HCT116 (cell line): Measurements from ENCODE around the gene DTNBP1.

Source experiments
- CTCF ChIP-seq, 3 experiments: fragments of 200-600 bp in 1 of 3; sonication (generic) in 1 of 3; IDR thresholded peaks in 2 of 3; conservative IDR thresholded peaks in 1 of 3; 2 replicates each; pipeline ENCODE4 v1.5.1; 2012 to 2017; ENCODE audit warnings: low read depth in 2 of 3, low read length in 2 of 3, antibody characterized with exemption in 1 of 3, borderline replicate concordance in 1 of 3, control low read depth in 1 of 3, mild to moderate bottlenecking in 1 of 3, mixed read lengths in 1 of 3, mixed run types in 1 of 3, moderate library complexity in 1 of 3; ENCODE audit not compliant: insufficient read depth in 1 of 3
- EZH2 ChIP-seq: fragments of 200-600 bp; sonication (generic); IDR thresholded peaks from 2 replicates; pipeline ENCODE4 v1.6.1; 2017; ENCODE audit warnings: antibody characterized with exemption, mixed run types
- JUND ChIP-seq: IDR thresholded peaks from 2 replicates; pipeline ENCODE4 v1.6.1; 2012
- POLR2A ChIP-seq: IDR thresholded peaks from 2 replicates; pipeline ENCODE4 v1.7.0; 2011; ENCODE audit warnings: borderline replicate concordance; ENCODE audit not compliant: insufficient read depth, insufficient read length; ENCODE audit errors: extremely low read depth
- POLR2AphosphoS5 ChIP-seq: IDR thresholded peaks from 2 replicates; pipeline ENCODE4 v1.6.1; 2011; ENCODE audit warnings: mild to moderate bottlenecking, low read depth, low read length, moderate library complexity
- SIN3A ChIP-seq: IDR thresholded peaks from 2 replicates; pipeline ENCODE4 v1.6.1; 2012; ENCODE audit warnings: low read depth
- SP1 ChIP-seq: IDR thresholded peaks from 2 replicates; pipeline ENCODE4 v1.6.1; 2012; ENCODE audit warnings: low read depth
- TCF7L2 ChIP-seq: IDR thresholded peaks from 2 replicates; pipeline ENCODE4 v1.7.0; 2011; ENCODE audit warnings: borderline replicate concordance, inconsistent platforms; ENCODE audit not compliant: insufficient read depth, insufficient read length; ENCODE audit errors: extremely low read depth
- ZFX ChIP-seq: fragments of 450-650 bp; IDR thresholded peaks from 2 replicates; pipeline ENCODE4 v1.6.1; 2017
- ZNF274 ChIP-seq: fragments of 200-500 bp; sonication (Bioruptor generic); IDR thresholded peaks from 2 replicates; pipeline ENCODE4 v1.6.1; 2014; ENCODE audit warnings: mild to moderate bottlenecking, low read depth, low read length, inconsistent platforms
- TF ChIP-seq, protein P1 (sequence below): IDR thresholded peaks from 2 replicates; pipeline ENCODE4 v1.6.1; 2011; ENCODE audit warnings: mild to moderate bottlenecking, low read length, moderate library complexity; ENCODE audit not compliant: insufficient replicate concordance; ENCODE audit errors: extremely low read depth

- no peak for TF ChIP-seq CTCF (IDR thresholded peaks at IDR 0.05 in 2 of 3, conservative IDR thresholded peaks at IDR 0.05 in 1 of 3; ENCODE audit: borderline replicate concordance in 1 of 3, insufficient read depth in 1 of 3, low read depth in 2 of 3, low read length in 2 of 3)
- TF ChIP-seq JUND: no peak
- TF ChIP-seq POLR2A: no peak
- TF ChIP-seq SIN3A: no peak
- TF ChIP-seq, protein P1, sequence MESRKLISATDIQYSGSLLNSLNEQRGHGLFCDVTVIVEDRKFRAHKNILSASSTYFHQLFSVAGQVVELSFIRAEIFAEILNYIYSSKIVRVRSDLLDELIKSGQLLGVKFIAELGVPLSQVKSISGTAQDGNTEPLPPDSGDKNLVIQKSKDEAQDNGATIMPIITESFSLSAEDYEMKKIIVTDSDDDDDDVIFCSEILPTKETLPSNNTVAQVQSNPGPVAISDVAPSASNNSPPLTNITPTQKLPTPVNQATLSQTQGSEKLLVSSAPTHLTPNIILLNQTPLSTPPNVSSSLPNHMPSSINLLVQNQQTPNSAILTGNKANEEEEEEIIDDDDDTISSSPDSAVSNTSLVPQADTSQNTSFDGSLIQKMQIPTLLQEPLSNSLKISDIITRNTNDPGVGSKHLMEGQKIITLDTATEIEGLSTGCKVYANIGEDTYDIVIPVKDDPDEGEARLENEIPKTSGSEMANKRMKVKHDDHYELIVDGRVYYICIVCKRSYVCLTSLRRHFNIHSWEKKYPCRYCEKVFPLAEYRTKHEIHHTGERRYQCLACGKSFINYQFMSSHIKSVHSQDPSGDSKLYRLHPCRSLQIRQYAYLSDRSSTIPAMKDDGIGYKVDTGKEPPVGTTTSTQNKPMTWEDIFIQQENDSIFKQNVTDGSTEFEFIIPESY: no peak
- no peak for TF ChIP-seq TCF7L2
- no peak for TF ChIP-seq SP1
- TF ChIP-seq ZNF274: no peak
- no peak for TF ChIP-seq POLR2AphosphoS5
- TF ChIP-seq EZH2: no peak
- no peak for TF ChIP-seq ZFX
Observed at GRCh38 chr6:15577106-15577505, 85.7 kb downstream of the DTNBP1 start.
